CD4-positive, CD25-positive, alpha-beta regulatory T cell (primary cell): Measurements from ENCODE around the gene KIF3B. TPM values are rescaled to one million over a fixed set of nuclear protein-coding genes. Genes with fewer than 3 reads are reported as not detected.

Source experiments
- ATAC-seq, 2 donors: fragments of 150-1000 bp; cut with Tn5 transposase; one replicate each; pipeline ENCODE4 v1.10.0; 2021; ENCODE audit warnings: low read depth in 2 of 2, moderate number of reproducible peaks in 2 of 2, moderate library complexity in 1 of 2
- DNase-seq, 3 donors: peaks; one replicate each; pipeline versions ENCODE4 v3.0.0 to v3.0.0-alpha.2; 2012 to 2022; ENCODE audit warnings: mixed read lengths in 1 of 3
- H3K27ac ChIP-seq: one replicate; pipeline ENCODE4 v1.7.0; 2013; ENCODE audit warnings: mild to moderate bottlenecking, low read length; ENCODE audit not compliant: insufficient read depth, poor library complexity, severe bottlenecking
- H3K27me3 ChIP-seq: one replicate; pipeline ENCODE4 v1.7.0; 2013; ENCODE audit warnings: low read length; ENCODE audit not compliant: control insufficient read depth, insufficient read depth
- H3K36me3 ChIP-seq: one replicate; pipeline ENCODE4 v1.7.0; 2013; ENCODE audit warnings: mild to moderate bottlenecking, low read length, moderate library complexity; ENCODE audit not compliant: control insufficient read depth, insufficient read depth
- H3K4me1 ChIP-seq: 2 replicates; pipeline ENCODE4 v1.7.0; 2013; ENCODE audit warnings: mild to moderate bottlenecking, low read length; ENCODE audit not compliant: insufficient read depth, control insufficient read depth, poor library complexity, severe bottlenecking
- H3K4me3 ChIP-seq: one replicate; pipeline ENCODE4 v1.7.0; 2013; ENCODE audit warnings: low read depth, mild to moderate bottlenecking, low read length, moderate library complexity
- H3K9me3 ChIP-seq, 2 experiments: 1 replicate in 1 of 2; 2 replicates in 1 of 2; pipeline ENCODE4 v1.7.0; 2013; ENCODE audit warnings: low read length in 2 of 2, mild to moderate bottlenecking in 1 of 2, moderate library complexity in 1 of 2; ENCODE audit not compliant: control insufficient read depth in 2 of 2
- H3K27ac Mint-ChIP-seq, 3 donors: one replicate each; pipeline ENCODE4 v1.8.0; 2020 to 2022; ENCODE audit warnings: mild to moderate bottlenecking in 3 of 3, mixed read lengths in 3 of 3, moderate library complexity in 2 of 3
- H3K27me3 Mint-ChIP-seq: one replicate; pipeline ENCODE4 v1.8.0; 2022; ENCODE audit warnings: mild to moderate bottlenecking, mixed read lengths
- H3K36me3 Mint-ChIP-seq: one replicate; pipeline ENCODE4 v1.8.0; 2020; ENCODE audit warnings: mixed read lengths
- H3K4me1 Mint-ChIP-seq, 4 donors: one replicate each; pipeline ENCODE4 v1.8.0; 2020 to 2022; ENCODE audit warnings: mixed read lengths in 4 of 4, mild to moderate bottlenecking in 1 of 4
- H3K4me3 Mint-ChIP-seq, 4 donors: one replicate each; pipeline ENCODE4 v1.8.0; 2020 to 2022; ENCODE audit warnings: mild to moderate bottlenecking in 4 of 4, mixed read lengths in 4 of 4, moderate library complexity in 3 of 4
- H3K9me3 Mint-ChIP-seq, 7 donors: one replicate each; pipeline ENCODE4 v1.8.0; 2020 to 2022; ENCODE audit warnings: mixed read lengths in 7 of 7, mild to moderate bottlenecking in 3 of 7, moderate library complexity in 2 of 7
- polyA plus RNA-seq, 4 donors: library from polyadenylated mRNA; unstranded; fragments of 300-500 nt; fragmentation: Illumina TruSeq; gene quantifications; one replicate each; pipeline ENCODE4 v1.2.3, GENCODE V29; 2021
- total RNA-seq: library from RNA; stranded (reverse); gene quantifications from one replicate; pipeline ENCODE4 v1.2.3, GENCODE V29; 2022

The KIF3B gene
- total and polyA plus RNA-seq, 5 donors from 2014 or later, result 1.8 to 19.6 (median 2.9) TPM

GRCh38 chr20:32344835-32345506 lies 67.5 kb downstream of the KIF3B start:
- Histone ChIP-seq H3K4me3 (no peak overlapping the region), H3K4me1 (no peaks in the 10 kb centered on the region), H3K27me3 (no peaks in the 10 kb centered on the region), H3K36me3 (no peaks in the 10 kb centered on the region), H3K9me3 (no peaks in the 10 kb centered on the region), H3K27ac (no peak overlapping the region)
- ATAC-seq, result no peak
- H3K4me1 Mint-ChIP-seq, result no peaks in the 10 kb centered on the region
- no peak for DNase-seq
- no peaks in the 10 kb centered on the region for H3K9me3 Mint-ChIP-seq
- no peaks in the 10 kb centered on the region for H3K27me3 Mint-ChIP-seq
- peaks cover 18% of the 10 kb centered on the region for H3K36me3 Mint-ChIP-seq
- no peak overlapping the region for H3K27ac Mint-ChIP-seq
- no peak overlapping the region for H3K4me3 Mint-ChIP-seq

- no peak overlapping the region for H3K27ac Mint-ChIP-seq
- no peak overlapping the region for H3K4me3 ChIP-seq
- H3K27me3 ChIP-seq, result no peaks in the 10 kb centered on the region
- H3K9me3 Mint-ChIP-seq, result no peaks in the 10 kb centered on the region
- peaks cover 0 to 5% (median 3%) of the 10 kb centered on the region in 4 donors for H3K4me1 Mint-ChIP-seq
- H3K36me3 ChIP-seq, result no peaks in the 10 kb centered on the region
- H3K4me1 ChIP-seq, result no peaks in the 10 kb centered on the region
- H3K9me3 ChIP-seq, result no peaks in the 10 kb centered on the region
- H3K36me3 Mint-ChIP-seq, result peaks cover 13% of the 10 kb centered on the region
- no peak overlapping the region for H3K27ac ChIP-seq
- no peak for DNase-seq
- no peaks in the 10 kb centered on the region for H3K27me3 Mint-ChIP-seq
- ATAC-seq, result no peak
- H3K4me3 Mint-ChIP-seq, result no peak overlapping the region
Observed at GRCh38 chr20:32348207-32348606, 70.8 kb downstream of the KIF3B start.

DNA sequence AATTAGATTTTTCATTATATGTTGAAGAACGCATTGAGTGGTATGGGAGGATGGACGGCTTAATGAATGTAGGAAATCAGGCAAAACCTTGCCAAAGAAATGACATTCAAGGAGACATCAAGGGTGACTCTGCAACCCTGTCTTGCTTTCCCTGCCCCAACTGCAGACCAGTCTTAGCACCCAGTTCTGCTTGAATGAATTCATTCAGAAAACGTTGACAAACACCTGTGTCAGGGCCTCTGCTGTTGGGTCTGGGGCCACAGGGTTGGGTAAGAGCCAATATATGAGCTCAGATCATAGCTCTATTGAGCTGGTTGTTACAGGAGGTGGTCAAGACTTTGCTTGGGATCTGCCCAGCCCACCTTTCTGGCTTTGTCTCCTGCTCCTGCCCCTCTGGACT lies 73.0 kb downstream of the KIF3B start:
- no peak overlapping the region for H3K4me3 ChIP-seq
- peaks cover 6% of the 10 kb centered on the region for H3K4me1 ChIP-seq
- no peak overlapping the region for H3K27ac ChIP-seq
- no peak overlapping the region for H3K4me3 Mint-ChIP-seq
- H3K27me3 ChIP-seq, result no peaks in the 10 kb centered on the region
- peaks cover 13% of the 10 kb centered on the region for H3K36me3 Mint-ChIP-seq
- no peak for ATAC-seq
- H3K27me3 Mint-ChIP-seq, result no peaks in the 10 kb centered on the region
- no peaks in the 10 kb centered on the region for H3K36me3 ChIP-seq
- H3K4me1 Mint-ChIP-seq, result peaks cover 3 to 13% (median 12%) of the 10 kb centered on the region in 4 donors
- no peak for DNase-seq
- H3K9me3 Mint-ChIP-seq, result no peaks in the 10 kb centered on the region
- H3K9me3 ChIP-seq, result no peaks in the 10 kb centered on the region
- H3K27ac Mint-ChIP-seq, result no peak overlapping the region

GRCh38 chr20:32352121-32352720 lies 74.8 kb downstream of the KIF3B start:
- Histone ChIP-seq H3K9me3 (no peaks in the 10 kb centered on the region), H3K27me3 (no peaks in the 10 kb centered on the region), H3K4me3 (no peak overlapping the region), H3K36me3 (no peaks in the 10 kb centered on the region), H3K4me1 (peaks cover 23% of the 10 kb centered on the region), H3K27ac (no peak overlapping the region)
- H3K4me1 Mint-ChIP-seq, result peaks cover 3 to 25% (median 15%) of the 10 kb centered on the region in 4 donors
- DNase-seq (no peak), ATAC-seq (no peak)
- no peak overlapping the region for H3K27ac Mint-ChIP-seq
- no peak overlapping the region for H3K4me3 Mint-ChIP-seq
- H3K9me3 Mint-ChIP-seq, result no peaks in the 10 kb centered on the region
- no peaks in the 10 kb centered on the region for H3K27me3 Mint-ChIP-seq
- peaks cover 13% of the 10 kb centered on the region for H3K36me3 Mint-ChIP-seq

DNA sequence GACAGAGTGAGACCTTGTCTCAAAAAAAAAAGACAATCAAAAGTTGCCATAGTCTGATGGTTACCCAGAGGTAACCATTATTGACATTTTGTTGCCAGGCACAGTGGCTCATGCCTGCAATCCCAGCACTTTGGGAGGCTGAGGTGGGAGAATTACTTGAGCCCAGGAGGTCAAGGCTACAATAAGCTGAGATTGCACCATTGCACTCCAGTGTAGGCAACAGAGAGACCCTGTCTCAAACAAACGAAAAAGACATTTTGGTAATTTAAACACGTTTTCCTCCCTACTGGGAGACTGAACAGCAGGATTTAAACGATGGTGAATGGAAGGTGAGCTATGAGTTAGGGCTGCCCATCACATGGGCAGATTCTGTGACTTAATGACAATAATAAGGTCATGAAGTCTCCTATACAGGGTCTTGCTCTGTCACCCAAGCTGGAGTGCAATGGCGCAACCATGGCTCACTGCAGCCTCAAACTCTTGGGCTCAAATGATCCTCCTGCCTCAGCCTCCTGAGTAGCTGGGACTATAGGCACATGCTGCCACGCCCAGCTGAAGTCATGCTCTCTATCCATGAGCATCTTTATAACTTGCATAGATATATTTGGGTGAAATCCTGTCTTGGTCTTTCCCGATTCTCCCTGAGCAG lies 76.5 kb downstream of the KIF3B start:
- Mint-ChIP-seq H3K36me3 (peaks cover 8% of the 10 kb centered on the region), H3K27ac (peak overlapping the region in 1 of 3 donors; percentile 71), H3K9me3 (no peaks in the 10 kb centered on the region), H3K27me3 (no peaks in the 10 kb centered on the region), H3K4me3 (peak overlapping the region in 1 of 4 donors; percentile 81), H3K4me1 (peaks cover 7 to 29% (median 20%) of the 10 kb centered on the region in 4 donors)
- no peaks in the 10 kb centered on the region for H3K36me3 ChIP-seq
- no peaks in the 10 kb centered on the region for H3K27me3 ChIP-seq
- DNase-seq (no peak), ATAC-seq (no peak)
- H3K4me1 ChIP-seq, result peaks cover 28% of the 10 kb centered on the region
- H3K4me3 ChIP-seq, result no peak overlapping the region
- H3K9me3 ChIP-seq, result no peaks in the 10 kb centered on the region
- no peak overlapping the region for H3K27ac ChIP-seq

- no peaks in the 10 kb centered on the region for H3K9me3 ChIP-seq
- Mint-ChIP-seq H3K27ac (peak overlapping the region; percentile 38 to 90 (median 71)), H3K36me3 (peaks cover 3% of the 10 kb centered on the region), H3K4me3 (peak overlapping the region in 1 of 4 donors; percentile 81), H3K27me3 (no peaks in the 10 kb centered on the region), H3K4me1 (peaks cover 12 to 32% (median 23%) of the 10 kb centered on the region in 4 donors), H3K9me3 (peaks cover 0 to 2% (median 0%) of the 10 kb centered on the region in 7 donors)
- no peak overlapping the region for H3K4me3 ChIP-seq
- peaks cover 36% of the 10 kb centered on the region for H3K4me1 ChIP-seq
- H3K27me3 ChIP-seq, result no peaks in the 10 kb centered on the region
- DNase-seq, result peak in 1 of 3 donors; percentile 87
- H3K36me3 ChIP-seq, result no peaks in the 10 kb centered on the region
- no peak for ATAC-seq
- H3K27ac ChIP-seq, result peak overlapping the region; percentile 98
Observed at GRCh38 chr20:32354592-32355416, 77.4 kb downstream of the KIF3B start.

DNA sequence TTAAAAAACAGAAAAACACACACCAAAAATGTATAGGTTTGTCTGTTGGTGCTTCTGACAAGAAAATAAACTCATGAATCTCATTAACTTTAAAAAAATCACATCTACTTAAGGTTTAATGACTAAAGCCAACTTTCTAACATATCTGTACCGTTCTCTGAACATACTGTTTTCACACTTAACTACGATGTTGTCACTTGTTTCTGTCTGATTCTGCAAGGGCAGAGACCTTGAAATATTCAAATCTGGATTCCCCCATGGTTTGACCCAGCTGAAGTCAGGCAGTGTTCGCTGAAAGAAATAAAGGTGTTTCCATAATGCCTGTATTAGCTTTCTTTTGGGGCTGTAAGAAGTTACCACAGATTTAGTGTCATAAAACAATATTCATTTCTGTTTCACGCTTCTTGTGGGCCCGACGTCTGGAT lies 78.0 kb downstream of the KIF3B start:
- no peaks in the 10 kb centered on the region for H3K27me3 Mint-ChIP-seq
- H3K27me3 ChIP-seq, result no peaks in the 10 kb centered on the region
- peaks cover 16 to 38% (median 28%) of the 10 kb centered on the region in 4 donors for H3K4me1 Mint-ChIP-seq
- H3K9me3 Mint-ChIP-seq, result peaks cover 0 to 2% (median 0%) of the 10 kb centered on the region in 7 donors
- H3K36me3 Mint-ChIP-seq, result peaks cover 4% of the 10 kb centered on the region
- peaks cover 43% of the 10 kb centered on the region for H3K4me1 ChIP-seq
- H3K4me3 Mint-ChIP-seq, result peak overlapping the region in 1 of 4 donors; percentile 81
- peak overlapping the region; percentile 17 for H3K4me3 ChIP-seq
- H3K27ac ChIP-seq, result peak overlapping the region; percentile 98
- no peaks in the 10 kb centered on the region for H3K9me3 ChIP-seq
- peak overlapping the region; percentile 38 to 90 (median 71) for H3K27ac Mint-ChIP-seq
- no peaks in the 10 kb centered on the region for H3K36me3 ChIP-seq
- no peak for DNase-seq
- no peak for ATAC-seq
